NCI-H1417 treated with DMSO at 0.1 percent for 48 hours (cell line): ENCODE results near the gene ZNF70.
"Not testable (repeated sequence)": the region's sequence is repeated elsewhere in the genome, so short reads cannot be mapped to it uniquely, and the experiment has no call there.

Experiments used
- DNase-seq: peaks from one replicate; lab custom pipeline; 2025; lab: John Stamatoyannopoulos, UW

Gene ZNF70

GRCh38 chr22:23756891-23757290 lies 6.0 kb upstream of the ZNF70 start:
- DNase-seq: no peak

GRCh38 chr22:23755711-23756110 lies 4.8 kb upstream of the ZNF70 start:
- no peak for DNase-seq

- DNase-seq: no peak
These were observed 4.2 kb upstream of the ZNF70 start for GRCh38 chr22:23754980-23755636.

- DNase-seq: no peak
These were observed 3.5 kb upstream of the ZNF70 start, which contains the start of gene VPREB3 for GRCh38 chr22:23754220-23754919. Gene VPREB3 (minus strand): TSS chr22:23754425. CDS start chr22:23754363, 62 bp downstream.

- no peak for DNase-seq
These were observed 2.5 kb upstream of the ZNF70 start for GRCh38 chr22:23753385-23753784.

GRCh38 chr22:23752750-23753149 lies 1.8 kb upstream of the ZNF70 start:
- no peak for DNase-seq

- no peak for DNase-seq
These were observed 1.3 kb upstream of the ZNF70 start for GRCh38 chr22:23752090-23752691.

GRCh38 chr22:23751441-23751996 lies 607 bp upstream of the ZNF70 start:
- no peak for DNase-seq

GRCh38 chr22:23750367-23750713 lies 572 bp downstream of the ZNF70 start:
- no peak for DNase-seq

- no peak for DNase-seq
These were observed 1.0 kb downstream of the ZNF70 start for GRCh38 chr22:23749841-23750301.

GRCh38 chr22:23745791-23746190 lies 5.1 kb downstream of the ZNF70 start:
- DNase-seq: no peak

- no peak for DNase-seq
These were observed 6.4 kb downstream of the ZNF70 start for GRCh38 chr22:23744485-23744884.

GRCh38 chr22:23744001-23744400 lies 6.9 kb downstream of the ZNF70 start:
- no peak for DNase-seq

GRCh38 chr22:23743303-23743705 lies 7.6 kb downstream of the ZNF70 start:
- no peak for DNase-seq

GRCh38 chr22:23742505-23743264 lies 8.2 kb downstream of the ZNF70 start:
- no peak for DNase-seq

- no peak for DNase-seq
These were observed 13.2 kb downstream of the ZNF70 start for GRCh38 chr22:23737696-23738095.

GRCh38 chr22:23728108-23728507 lies 22.8 kb downstream of the ZNF70 start:
- DNase-seq: not testable (repeated sequence)

- no peak for DNase-seq
These were observed 28.2 kb downstream of the ZNF70 start for GRCh38 chr22:23722724-23723123.

GRCh38 chr22:23722160-23722559 lies 28.8 kb downstream of the ZNF70 start:
- no peak for DNase-seq

GRCh38 chr22:23720855-23721254 lies 30.1 kb downstream of the ZNF70 start:
- DNase-seq: no peak

GRCh38 chr22:23718371-23719165 lies 32.3 kb downstream of the ZNF70 start:
- no peak for DNase-seq
